Stimulated activated CD4-positive, alpha-beta T cell treated with anti-CD3 and anti-CD28 coated beads, Interleukin-15, amount 100 ng/mL, for 24 hours (primary cell): ENCODE data around the gene C9orf43.
"Not testable (repeated sequence)": the region's sequence is repeated elsewhere in the genome, so short reads cannot be mapped to it uniquely, and the experiment has no call there.

Experiments used
- DNase-seq: peaks from one replicate; pipeline ENCODE4 v3.0.0-alpha.2; 2020

Gene C9orf43

GRCh38 chr9:113410207-113410864, at the start of gene C9orf43, which contains the start of gene POLE3:
Gene C9orf43 (plus strand): TSS chr9:113410747. CDS start chr9:113413494, 2,747 bp downstream.
Gene POLE3 (minus strand): TSS chr9:113410675. CDS start chr9:113410293, 382 bp downstream.
- DNase-seq: peak; percentile 97

- peak; percentile 59 for DNase-seq
Measured at GRCh38 chr9:113361304-113362018, 49.1 kb upstream of the C9orf43 start.

GRCh38 chr9:113363336-113363735, 47.2 kb upstream of the C9orf43 start:
- no peak for DNase-seq

- no peak for DNase-seq
Measured at GRCh38 chr9:113364951-113365350, 45.6 kb upstream of the C9orf43 start.

- DNase-seq: not testable (repeated sequence)
Measured at GRCh38 chr9:113365652-113366051, 44.9 kb upstream of the C9orf43 start.

- DNase-seq: no peak
Measured at GRCh38 chr9:113368348-113368981, 42.1 kb upstream of the C9orf43 start.

GRCh38 chr9:113368982-113369854, 41.3 kb upstream of the C9orf43 start:
- DNase-seq: no peak

GRCh38 chr9:113369855-113370140, 40.7 kb upstream of the C9orf43 start:
- no peak for DNase-seq

- no peak for DNase-seq
Measured at GRCh38 chr9:113370806-113371325, 39.7 kb upstream of the C9orf43 start.

GRCh38 chr9:113372059-113372458, 38.5 kb upstream of the C9orf43 start:
- no peak for DNase-seq

- DNase-seq: no peak
Measured at GRCh38 chr9:113373256-113373655, 37.3 kb upstream of the C9orf43 start.

GRCh38 chr9:113373676-113374392, 36.7 kb upstream of the C9orf43 start:
- DNase-seq: no peak

- DNase-seq: no peak
Measured at GRCh38 chr9:113375057-113376023, 35.2 kb upstream of the C9orf43 start.

- DNase-seq: peak; percentile 85
Measured at GRCh38 chr9:113376634-113377567, 33.6 kb upstream of the C9orf43 start, which contains the start of gene HDHD3. Gene HDHD3 (minus strand): TSS chr9:113376986. CDS start chr9:113374354, 2,632 bp downstream.

- not testable (repeated sequence) for DNase-seq
Measured at GRCh38 chr9:113379094-113379828, 31.3 kb upstream of the C9orf43 start.

GRCh38 chr9:113379829-113380210, 30.7 kb upstream of the C9orf43 start:
- DNase-seq: not testable (repeated sequence)

GRCh38 chr9:113380869-113381378, 29.6 kb upstream of the C9orf43 start:
- DNase-seq: no peak

GRCh38 chr9:113381441-113381840, 29.1 kb upstream of the C9orf43 start:
- not testable (repeated sequence) for DNase-seq
